Transverse colon (tissue), 4 donors: ENCODE results near the gene PINK1. TPM values are rescaled to one million over a fixed set of nuclear protein-coding genes. Genes with fewer than 3 reads are reported as not detected.

ENCODE experiments used
- DNase-seq: peaks from one replicate; pipeline ENCODE4 v3.0.0-alpha.2; 2019
- H3K27ac ChIP-seq, 4 donors: fragments of 200-600 bp; sonication (generic); 2 replicates each; pipeline ENCODE4 v1.5.1; 2016 to 2018; ENCODE audit warnings: inconsistent platforms in 4 of 4
- H3K27me3 ChIP-seq: fragments of 200-600 bp; sonication (generic); 2 replicates; pipeline ENCODE4 v1.5.1; 2017; ENCODE audit warnings: inconsistent platforms
- H3K36me3 ChIP-seq, 4 donors: fragments of 200-600 bp; sonication (generic); 2 replicates each; pipeline ENCODE4 v1.5.1; 2017 to 2019; ENCODE audit warnings: inconsistent platforms in 4 of 4
- H3K4me1 ChIP-seq, 4 donors: fragments of 200-600 bp; sonication (generic); 2 replicates each; pipeline ENCODE4 v1.5.1; 2017 to 2020; ENCODE audit warnings: inconsistent platforms in 4 of 4
- H3K4me3 ChIP-seq, 4 donors: fragments of 200-600 bp; sonication (generic); 1 replicate in 1 of 4; 2 replicates in 3 of 4; pipeline versions ENCODE4 v1.5.1 to v1.6.1; 2017 to 2019; ENCODE audit warnings: inconsistent platforms in 4 of 4
- H3K9me3 ChIP-seq, 2 donors: fragments of 200-600 bp; sonication (generic); 2 replicates each; pipeline ENCODE4 v1.5.1; 2017 to 2019; ENCODE audit warnings: inconsistent platforms in 2 of 2
- CTCF ChIP-seq, 5 experiments: fragments of 200-600 bp in 3 of 5; fragments of 450-650 bp in 2 of 5; sonication (generic) in 3 of 5; IDR thresholded peaks; 1 replicate in 2 of 5; 2 replicates in 3 of 5; pipeline ENCODE4 v1.5.1; 2016 to 2017; ENCODE audit warnings: antibody characterized with exemption in 5 of 5, inconsistent platforms in 3 of 5, mild to moderate bottlenecking in 2 of 5, moderate library complexity in 1 of 5
- EP300 ChIP-seq: sonication (generic); formaldehyde crosslinking; IDR thresholded peaks from one replicate; pipeline ENCODE4 v1.6.1; 2017; ENCODE audit warnings: antibody characterized with exemption, low read depth
- POLR2A ChIP-seq: fragments of 450-650 bp; IDR thresholded peaks from one replicate; pipeline ENCODE4 v1.6.1; 2016; ENCODE audit warnings: antibody characterized with exemption, mild to moderate bottlenecking, moderate library complexity
- POLR2AphosphoS5 ChIP-seq, 3 donors: sonication (generic); formaldehyde crosslinking; IDR thresholded peaks; one replicate each; pipeline ENCODE4 v1.6.1; 2016; ENCODE audit warnings: antibody characterized with exemption in 3 of 3
- WGBS, 2 donors: methylation state at CpG; one replicate each; pipeline ENCODE4 v1.1.5; 2018; ENCODE audit warnings: low coverage in 1 of 2; 5-methylcytosine and 5-hydroxymethylcytosine counted together
- in situ Hi-C, 4 donors: fragments of 200-750 bp; cut with MboI; loops; one replicate each; pipeline versions ENCODE4 v1.15.0 to v1.15.1; 2017; ENCODE audit warnings: low sequenced_read_pairs in 3 of 4, low pct_ligation_motif_present in 1 of 4, low pct_unique_long_range_greater_than_20kb in 1 of 4
- intact Hi-C: fragments of 100-400 bp; cut with DNase I; formaldehyde crosslinking; loops from one replicate; pipeline ENCODE4 v1.15.1; 2023; ENCODE audit warnings: low total_unique reads
- total RNA-seq, 4 donors: library from RNA; depleted of rRNA; stranded (reverse); fragments of >200 nt; gene quantifications; one replicate each; pipeline ENCODE4 v1.1.0, GENCODE V29; 2016

PINK1 gene
- total RNA-seq, 4 donors from 2014 or later = 122 to 235 (median 192) TPM

- H3K36me3 ChIP-seq = peaks cover 0 to 56% (median 21%) of the 10 kb centered on the region in 4 donors
- H3K4me1 ChIP-seq = no peaks in the 10 kb centered on the region
- H3K27ac ChIP-seq = no peak overlapping the region
- in situ Hi-C loops (no loop called here), intact Hi-C loops (loop anchor here (5.0 kb wide), 1 partner anchor 122 kb away; no protein-coding TSS in a partner anchor)
- no peak for DNase-seq
- H3K9me3 ChIP-seq = no peaks in the 10 kb centered on the region
- H3K27me3 ChIP-seq = no peaks in the 10 kb centered on the region
- no peak overlapping the region for H3K4me3 ChIP-seq
- TF ChIP-seq POLR2AphosphoS5 (IDR thresholded peaks at IDR 0.05) = no peak
- no peak for TF ChIP-seq POLR2A
- TF ChIP-seq CTCF (IDR thresholded peaks at IDR 0.05) = no peak
- TF ChIP-seq EP300 = no peak
- 96 to 100% methylated on average over 1 to 13 of the region's 13 CpGs for WGBS, 2 donors
Observed at GRCh38 chr1:20644416-20644815, 11.2 kb downstream of the PINK1 start.

DNA sequence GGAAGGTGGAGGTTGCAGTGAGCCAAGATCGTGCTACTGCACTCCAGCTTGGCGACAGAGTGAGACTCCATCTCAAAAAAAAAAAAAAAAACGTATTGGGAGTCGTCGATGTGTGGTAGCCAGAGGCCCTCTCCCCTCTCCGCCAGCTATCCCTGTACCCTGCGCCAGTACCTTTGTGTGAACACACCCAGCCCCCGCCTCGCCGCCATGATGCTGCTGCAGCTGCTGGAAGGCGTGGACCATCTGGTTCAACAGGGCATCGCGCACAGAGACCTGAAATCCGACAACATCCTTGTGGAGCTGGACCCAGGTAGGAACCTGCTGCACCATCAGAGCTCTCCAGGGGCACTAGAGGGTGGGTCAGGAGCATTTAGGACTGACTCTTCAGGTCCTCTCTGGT lies 12.2 kb downstream of the PINK1 start:
- Histone ChIP-seq H3K4me3 (no peak overlapping the region), H3K27ac (no peak overlapping the region), H3K27me3 (no peaks in the 10 kb centered on the region), H3K4me1 (no peaks in the 10 kb centered on the region), H3K9me3 (no peaks in the 10 kb centered on the region), H3K36me3 (peaks cover 0 to 56% (median 24%) of the 10 kb centered on the region in 4 donors)
- in situ Hi-C loops = no loop called here
- TF ChIP-seq EP300 = no peak
- TF ChIP-seq CTCF (IDR thresholded peaks at IDR 0.05) = no peak
- no peak for TF ChIP-seq POLR2AphosphoS5 (IDR thresholded peaks at IDR 0.05)
- no peak for TF ChIP-seq POLR2A
- intact Hi-C loops = no loop called here
- WGBS, 2 donors = 66 to 85% methylated on average over 5 to 14 of the region's 14 CpGs
- no peak for DNase-seq

DNA sequence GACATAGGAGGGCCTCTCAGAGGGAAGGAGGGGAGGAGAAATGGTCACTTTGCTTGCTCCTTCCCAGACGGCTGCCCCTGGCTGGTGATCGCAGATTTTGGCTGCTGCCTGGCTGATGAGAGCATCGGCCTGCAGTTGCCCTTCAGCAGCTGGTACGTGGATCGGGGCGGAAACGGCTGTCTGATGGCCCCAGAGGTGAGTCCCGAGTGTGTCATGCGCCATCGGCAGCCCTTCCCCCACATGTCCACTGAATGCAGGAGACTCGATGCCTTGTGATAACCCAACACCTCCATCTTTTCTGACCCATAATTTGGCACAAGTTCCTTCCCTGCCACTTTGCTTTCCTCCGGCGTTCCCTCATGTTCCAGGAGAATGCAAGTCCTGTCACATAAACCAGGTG lies 15.2 kb downstream of the PINK1 start:
- Histone ChIP-seq H3K27me3 (no peaks in the 10 kb centered on the region), H3K36me3 (peaks cover 0 to 61% (median 28%) of the 10 kb centered on the region in 4 donors), H3K4me1 (no peaks in the 10 kb centered on the region), H3K9me3 (no peaks in the 10 kb centered on the region), H3K4me3 (no peak overlapping the region), H3K27ac (no peak overlapping the region)
- TF ChIP-seq POLR2AphosphoS5 (IDR thresholded peaks at IDR 0.05) = no peak
- TF ChIP-seq EP300 = no peak
- no peak for TF ChIP-seq CTCF (IDR thresholded peaks at IDR 0.05)
- TF ChIP-seq POLR2A = no peak
- intact Hi-C loops (no loop called here), in situ Hi-C loops (no loop called here)
- WGBS, 2 donors = 93% methylated on average over 13 of the region's 13 CpGs; no CpG with 5 or more reads in 1 of the 2 donors
- no peak for DNase-seq

DNA sequence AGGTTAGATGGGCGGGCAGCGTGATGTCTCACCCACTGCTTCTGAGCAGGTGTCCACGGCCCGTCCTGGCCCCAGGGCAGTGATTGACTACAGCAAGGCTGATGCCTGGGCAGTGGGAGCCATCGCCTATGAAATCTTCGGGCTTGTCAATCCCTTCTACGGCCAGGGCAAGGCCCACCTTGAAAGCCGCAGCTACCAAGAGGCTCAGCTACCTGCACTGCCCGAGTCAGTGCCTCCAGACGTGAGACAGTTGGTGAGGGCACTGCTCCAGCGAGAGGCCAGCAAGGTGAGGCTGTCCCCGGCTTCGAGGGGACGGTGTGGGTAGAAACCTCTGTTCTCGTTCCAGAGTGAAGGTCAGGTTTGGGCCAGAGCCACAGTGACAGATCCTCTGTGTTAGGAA lies 15.7 kb downstream of the PINK1 start:
- in situ Hi-C loops (no loop called here), intact Hi-C loops (no loop called here)
- no peak for TF ChIP-seq CTCF (IDR thresholded peaks at IDR 0.05)
- no peak for TF ChIP-seq EP300
- TF ChIP-seq POLR2A = no peak
- no peak for TF ChIP-seq POLR2AphosphoS5 (IDR thresholded peaks at IDR 0.05)
- H3K36me3 ChIP-seq = peaks cover 0 to 66% (median 30%) of the 10 kb centered on the region in 4 donors
- no peaks in the 10 kb centered on the region for H3K9me3 ChIP-seq
- H3K27ac ChIP-seq = no peak overlapping the region
- no peaks in the 10 kb centered on the region for H3K27me3 ChIP-seq
- no peaks in the 10 kb centered on the region for H3K4me1 ChIP-seq
- 95% methylated on average over 15 of the region's 15 CpGs; no CpG with 5 or more reads in 1 of the 2 donors for WGBS, 2 donors
- DNase-seq = no peak
- H3K4me3 ChIP-seq = no peak overlapping the region
